Hematopoietic multipotent progenitor cell (in vitro differentiated cells): Measurements from ENCODE around the gene HDDC2. TPM values are rescaled to one million over a fixed set of nuclear protein-coding genes. Genes with fewer than 3 reads are reported as not detected.

ENCODE experiments used
- DNase-seq, 3 donors: peaks; one replicate each; pipeline ENCODE4 v3.0.0-alpha.2; 2011 to 2015; ENCODE audit warnings: low read depth in 2 of 3, low spot score in 2 of 3
- total RNA-seq: library from RNA; depleted of rRNA; stranded (reverse); fragments of >200 nt; gene quantifications from one replicate; pipeline ENCODE4 v1.2.3, GENCODE V29; 2012

Gene HDDC2
- total RNA-seq, 1 donor: 21.5 TPM

- no peak for DNase-seq
These were observed 56.7 kb downstream of the HDDC2 start for GRCh38 chr6:125245109-125245508.

- no peak for DNase-seq
These were observed 64.0 kb downstream of the HDDC2 start for GRCh38 chr6:125237764-125238163.

GRCh38 chr6:125236536-125237327 lies 65.0 kb downstream of the HDDC2 start:
- DNase-seq: no peak

GRCh38 chr6:125233202-125233601 lies 68.6 kb downstream of the HDDC2 start:
- DNase-seq: no peak

DNA sequence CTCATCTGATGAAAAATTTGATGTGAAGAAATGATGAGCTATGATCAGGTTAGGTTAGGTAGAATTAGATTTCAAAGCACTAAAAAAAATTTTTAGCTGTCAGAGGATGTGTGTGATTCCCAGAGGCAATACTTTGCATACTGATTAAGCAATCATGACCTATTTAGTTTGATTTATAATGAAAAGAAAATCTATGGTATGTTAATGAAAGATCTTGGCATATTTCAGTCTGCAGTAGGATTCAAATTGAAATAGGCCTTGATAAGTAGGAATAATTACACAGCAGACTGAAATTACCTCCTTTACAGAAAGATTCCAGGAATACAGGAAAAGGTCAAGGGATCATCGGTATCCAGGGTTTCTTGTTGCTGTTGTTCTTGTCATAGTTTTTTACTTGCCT lies 69.3 kb downstream of the HDDC2 start:
- no peak for DNase-seq

- DNase-seq: no peak
These were observed 70.0 kb downstream of the HDDC2 start for GRCh38 chr6:125231574-125232343.

DNA sequence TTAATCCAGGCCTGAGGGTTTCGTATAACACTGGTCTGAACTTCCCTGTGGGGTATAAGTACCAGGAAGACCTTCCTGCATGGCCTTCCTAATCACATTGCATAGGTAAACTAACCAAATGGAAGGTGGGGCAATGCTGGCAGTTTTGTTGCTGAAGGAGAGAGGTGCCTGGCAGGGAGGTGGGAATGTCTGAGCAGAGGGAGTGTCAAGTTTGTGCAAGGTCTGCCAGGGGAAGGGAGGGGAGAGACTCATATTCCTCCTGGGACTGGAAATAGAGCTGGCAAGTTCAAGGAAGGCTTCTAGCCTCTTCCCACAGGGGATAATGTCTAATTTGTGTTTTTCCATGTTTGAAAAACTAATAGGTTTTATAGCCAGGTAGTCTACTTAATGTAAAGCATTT lies 70.6 kb downstream of the HDDC2 start:
- no peak for DNase-seq

DNA sequence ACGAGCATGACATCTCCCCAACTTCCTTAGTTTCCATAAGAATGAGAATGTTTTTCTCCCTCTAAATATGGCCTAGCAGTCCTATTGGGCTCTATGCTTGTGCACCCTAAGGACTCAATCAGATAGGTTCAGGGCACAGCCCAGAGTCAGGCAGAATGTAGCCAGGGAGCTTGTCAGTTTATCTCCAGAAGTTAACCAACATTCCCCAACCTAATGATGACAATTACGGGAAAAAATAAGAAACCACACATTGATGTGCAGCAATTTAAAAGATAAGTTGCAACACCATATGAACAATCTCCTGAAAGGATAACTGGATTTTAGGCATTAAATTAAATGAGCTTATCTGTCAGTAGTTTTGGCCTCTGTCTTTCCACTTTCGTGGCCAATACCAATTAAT lies 71.1 kb downstream of the HDDC2 start:
- DNase-seq: no peak

GRCh38 chr6:125228981-125229479 lies 72.7 kb downstream of the HDDC2 start:
- no peak for DNase-seq

DNA sequence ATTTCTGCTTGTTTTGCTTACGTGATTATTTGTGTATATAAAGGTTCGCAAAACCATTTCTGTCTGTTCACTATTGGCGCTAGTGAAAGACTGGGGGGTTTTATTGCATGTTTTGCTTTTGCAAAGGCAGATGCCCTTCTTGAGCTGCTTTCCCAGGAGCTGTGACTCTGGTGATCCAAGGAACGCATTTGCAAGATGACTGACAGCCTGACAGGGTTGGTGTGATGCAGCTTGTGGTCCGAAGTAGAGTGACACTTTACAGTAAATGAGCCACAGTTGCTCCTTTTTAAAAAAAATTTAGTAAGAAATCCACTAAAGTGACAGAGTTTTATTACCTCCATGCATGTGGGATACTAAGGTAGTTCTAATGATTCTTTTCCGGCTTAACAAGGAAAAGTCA lies 74.5 kb downstream of the HDDC2 start:
- no peak for DNase-seq

Other genes starting within 250 kb of the HDDC2 start
- gene TPD52L1, start 148.2 kb downstream of the HDDC2 start, total RNA-seq: 1.1 TPM